ENCODE measurements around the gene RABAC1.

RABAC1 gene

GRCh38 chr19:41967054-41967783 is 8.1 kb upstream of the RABAC1 start:
- TF ChIP-seq CTCF (IDR thresholded peaks at IDR 0.05; ENCODE audit: low read length) (no peak), EZH2 (IDR thresholded peaks at IDR 0.05; ENCODE audit: borderline replicate concordance, low read length) (no peak)
- Histone ChIP-seq H3K9me3 (ENCODE audit: low read length) (no peaks in the 10 kb centered on the region), H3K4me1 (ENCODE audit: insufficient read depth, low read length, severe bottlenecking) (no peaks in the 10 kb centered on the region), H3K36me3 (ENCODE audit: insufficient read depth, low read length) (peaks cover 17% of the 10 kb centered on the region), H3K4me3 (ENCODE audit: low read depth, low read length, poor library complexity, severe bottlenecking) (no peak overlapping the region), H3F3A (ENCODE audit: insufficient read depth, low read length) (no peaks in the 10 kb centered on the region), H3K27ac (ENCODE audit: low read depth, low read length, poor library complexity, severe bottlenecking) (no peak overlapping the region), H4K20me1 (ENCODE audit: insufficient read depth, low read length) (no peaks in the 10 kb centered on the region), H3K79me2 (ENCODE audit: insufficient read depth, low read length) (no peaks in the 10 kb centered on the region), H3K9ac (ENCODE audit: low read length) (no peak overlapping the region), H3K27me3 (ENCODE audit: insufficient read depth, low read length) (no peaks in the 10 kb centered on the region), H2AFZ (ENCODE audit: low read length) (no peak overlapping the region), H3K4me2 (ENCODE audit: low read length) (no peak overlapping the region), H3K9me2 (ENCODE audit: low read depth, low read length) (no peaks in the 10 kb centered on the region)

- Histone ChIP-seq H3K9ac (ENCODE audit: low read length) (no peak overlapping the region), H2AFZ (ENCODE audit: low read length) (no peak overlapping the region), H3F3A (ENCODE audit: insufficient read depth, low read length) (no peaks in the 10 kb centered on the region), H3K27me3 (ENCODE audit: insufficient read depth, low read length) (no peaks in the 10 kb centered on the region), H4K20me1 (ENCODE audit: insufficient read depth, low read length) (no peaks in the 10 kb centered on the region), H3K36me3 (ENCODE audit: insufficient read depth, low read length) (peaks cover 17% of the 10 kb centered on the region), H3K9me2 (ENCODE audit: low read depth, low read length) (no peaks in the 10 kb centered on the region), H3K4me2 (ENCODE audit: low read length) (no peak overlapping the region), H3K79me2 (ENCODE audit: insufficient read depth, low read length) (no peaks in the 10 kb centered on the region), H3K4me3 (ENCODE audit: low read depth, low read length, poor library complexity, severe bottlenecking) (no peak overlapping the region), H3K4me1 (ENCODE audit: insufficient read depth, low read length, severe bottlenecking) (no peaks in the 10 kb centered on the region), H3K9me3 (ENCODE audit: low read length) (no peaks in the 10 kb centered on the region), H3K27ac (ENCODE audit: low read depth, low read length, poor library complexity, severe bottlenecking) (no peak overlapping the region)
- TF ChIP-seq CTCF (IDR thresholded peaks at IDR 0.05; ENCODE audit: low read length) (no peak), EZH2 (IDR thresholded peaks at IDR 0.05; ENCODE audit: borderline replicate concordance, low read length) (no peak)
Measured at GRCh38 chr19:41965106-41965505, 6.0 kb upstream of the RABAC1 start.

- no peak overlapping the region for H3K27ac ChIP-seq (ENCODE audit: low read depth, low read length, poor library complexity, severe bottlenecking)
- no peak overlapping the region for H3K4me3 ChIP-seq (ENCODE audit: low read depth, low read length, poor library complexity, severe bottlenecking)
- no peaks in the 10 kb centered on the region for H3K9me2 ChIP-seq (ENCODE audit: low read depth, low read length)
- no peaks in the 10 kb centered on the region for H4K20me1 ChIP-seq (ENCODE audit: insufficient read depth, low read length)
- H3K79me2 ChIP-seq (ENCODE audit: insufficient read depth, low read length) = no peaks in the 10 kb centered on the region
- H3K9me3 ChIP-seq (ENCODE audit: low read length) = no peaks in the 10 kb centered on the region
- no peaks in the 10 kb centered on the region for H3F3A ChIP-seq (ENCODE audit: insufficient read depth, low read length)
- H3K4me2 ChIP-seq (ENCODE audit: low read length) = no peak overlapping the region
- H3K36me3 ChIP-seq (ENCODE audit: insufficient read depth, low read length) = peaks cover 7% of the 10 kb centered on the region; the same call in 1 of the 2 replicates
- no peaks in the 10 kb centered on the region for H3K27me3 ChIP-seq (ENCODE audit: insufficient read depth, low read length)
- H3K9ac ChIP-seq (ENCODE audit: low read length) = no peak overlapping the region
- H2AFZ ChIP-seq (ENCODE audit: low read length) = no peak overlapping the region
- H3K4me1 ChIP-seq (ENCODE audit: insufficient read depth, low read length, severe bottlenecking) = peaks cover 20% of the 10 kb centered on the region
- TF ChIP-seq EZH2 (IDR thresholded peaks at IDR 0.05; ENCODE audit: borderline replicate concordance, low read length) = no peak
- TF ChIP-seq CTCF (IDR thresholded peaks at IDR 0.05; ENCODE audit: low read length) = no peak
Measured at GRCh38 chr19:41960973-41961372, 1.9 kb upstream of the RABAC1 start.

Data from OCI-LY1 (cell line).